ENCODE measurements around the gene TNFRSF4.
"Not testable (repeated sequence)": the region's sequence is repeated elsewhere in the genome, so short reads cannot be mapped to it uniquely, and the experiment has no call there.

Gene TNFRSF4

DNA sequence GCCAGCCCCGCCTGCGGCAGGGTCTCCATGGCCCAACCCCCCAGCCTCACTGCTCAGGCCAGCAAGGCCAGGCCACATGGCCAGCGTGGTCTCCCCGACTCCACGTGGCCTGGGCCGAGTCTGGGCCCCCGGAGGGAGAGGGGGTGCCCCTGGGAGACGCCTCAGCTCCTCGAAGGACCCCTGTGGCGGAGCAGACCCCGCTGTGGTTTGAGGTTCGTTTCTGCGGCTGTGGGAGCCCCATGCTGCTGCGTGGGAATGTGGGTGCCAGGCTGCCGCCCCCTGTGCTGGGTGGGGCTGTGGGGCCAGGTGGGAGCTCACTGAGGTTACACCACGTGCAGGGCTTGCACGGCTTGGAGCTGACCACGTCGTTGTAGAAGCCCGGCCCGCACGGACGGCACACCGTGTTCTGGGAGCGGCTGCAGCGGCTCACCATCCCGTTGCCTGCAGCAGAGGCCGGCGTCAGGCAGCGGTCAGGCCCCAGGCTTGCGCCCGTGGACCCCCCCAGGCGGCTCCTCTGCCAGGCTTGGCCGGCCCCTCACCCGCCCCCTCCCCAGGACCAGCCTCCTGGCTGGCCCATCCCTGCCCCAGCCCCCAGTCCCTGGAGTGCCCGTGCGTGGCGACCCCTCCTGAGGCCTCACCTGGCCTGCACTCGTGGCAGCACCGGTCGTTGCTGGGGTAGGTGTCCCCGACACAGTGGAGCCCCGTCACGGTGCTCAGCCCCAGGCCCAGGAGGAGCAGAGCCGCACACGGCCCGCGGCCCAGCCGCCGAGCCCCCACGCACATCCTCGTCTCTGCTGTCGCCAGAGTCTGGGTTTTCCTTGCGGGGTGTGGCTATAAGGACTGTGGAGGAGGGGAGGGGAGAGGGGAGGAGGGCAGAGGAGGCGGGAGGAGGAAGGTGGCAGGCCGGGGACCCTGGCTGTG lies at the start of gene TNFRSF4:
TNFRSF4 (minus strand) TSS at position 809 of the 921 bp plus-strand sequence; CDS start at position 783, 26 bp downstream.
- DNase-seq: peak; percentile 63 to 69

DNA sequence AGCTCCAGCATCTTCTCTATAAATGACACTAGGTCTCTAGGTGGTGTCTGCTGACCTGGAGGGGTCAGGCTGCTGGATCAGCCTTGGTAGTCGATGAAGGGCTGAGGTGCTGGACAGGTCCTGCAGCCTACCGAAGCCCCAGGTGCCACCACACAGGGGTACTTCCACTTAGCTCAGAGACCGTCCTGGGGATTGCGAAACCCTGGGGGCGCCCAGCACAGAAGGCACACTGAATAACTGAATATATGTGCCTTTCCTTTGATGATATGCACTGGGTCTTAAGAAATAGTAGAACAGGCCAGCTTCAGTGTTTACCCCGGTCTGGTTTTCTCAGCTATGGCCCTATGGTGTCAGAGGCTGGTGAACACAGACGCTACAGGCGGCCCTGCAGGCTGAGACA lies 48.8 kb upstream of the TNFRSF4 start:
- DNase-seq: no peak

DNA sequence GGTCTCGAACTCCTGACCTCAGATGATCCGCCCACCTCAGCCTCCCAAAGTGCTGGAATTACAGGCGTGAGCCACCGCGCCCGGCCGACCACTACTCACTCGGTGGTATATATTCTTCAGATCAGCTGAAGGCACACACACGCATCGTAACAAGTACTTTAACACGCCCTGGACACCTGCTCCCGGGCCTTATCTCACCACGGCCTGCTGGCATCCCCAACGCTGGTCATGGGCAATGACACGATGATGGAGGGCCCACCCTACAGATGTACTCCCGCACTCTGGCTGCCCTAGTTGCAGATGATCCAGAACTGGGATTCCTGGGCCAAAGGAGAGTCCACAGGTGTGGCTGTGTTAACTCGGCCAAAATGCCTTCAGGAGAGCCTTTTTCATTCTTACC lies 48.1 kb upstream of the TNFRSF4 start:
- DNase-seq: no peak

DNA sequence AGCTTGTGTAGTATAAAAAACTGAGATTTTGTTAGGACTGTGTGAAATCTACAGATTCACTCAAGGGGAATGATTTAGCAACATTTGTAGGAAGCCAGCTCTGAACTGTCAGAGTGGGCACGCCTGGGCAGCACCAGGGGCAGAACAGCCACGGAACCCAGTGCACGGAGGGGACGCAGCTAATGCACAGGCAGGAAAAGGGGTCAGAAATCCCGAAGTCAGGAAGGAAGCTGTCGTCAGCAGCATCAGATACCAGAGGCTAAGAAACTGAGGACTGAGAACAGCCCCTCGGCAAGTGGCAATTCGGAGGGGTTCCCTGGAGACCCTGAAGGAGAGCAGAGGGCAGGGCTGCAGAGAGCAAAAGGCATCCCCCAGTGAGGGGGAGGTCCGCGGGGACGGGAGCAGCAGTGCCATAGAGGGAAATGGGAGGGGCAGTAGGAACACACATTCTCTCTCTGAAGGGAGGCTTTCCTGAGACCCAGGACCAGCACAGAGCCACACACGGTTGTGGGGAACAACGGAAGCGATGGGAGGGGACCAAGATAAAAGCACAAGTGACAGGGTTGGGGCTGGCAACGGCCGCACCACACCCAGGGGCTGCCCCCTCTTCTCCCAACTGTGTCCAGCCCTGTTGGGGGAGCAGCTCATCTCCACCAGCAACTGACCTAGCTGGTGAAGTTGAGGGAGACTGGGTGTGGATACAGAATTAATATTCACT lies 47.0 kb upstream of the TNFRSF4 start:
- no peak for DNase-seq

DNA sequence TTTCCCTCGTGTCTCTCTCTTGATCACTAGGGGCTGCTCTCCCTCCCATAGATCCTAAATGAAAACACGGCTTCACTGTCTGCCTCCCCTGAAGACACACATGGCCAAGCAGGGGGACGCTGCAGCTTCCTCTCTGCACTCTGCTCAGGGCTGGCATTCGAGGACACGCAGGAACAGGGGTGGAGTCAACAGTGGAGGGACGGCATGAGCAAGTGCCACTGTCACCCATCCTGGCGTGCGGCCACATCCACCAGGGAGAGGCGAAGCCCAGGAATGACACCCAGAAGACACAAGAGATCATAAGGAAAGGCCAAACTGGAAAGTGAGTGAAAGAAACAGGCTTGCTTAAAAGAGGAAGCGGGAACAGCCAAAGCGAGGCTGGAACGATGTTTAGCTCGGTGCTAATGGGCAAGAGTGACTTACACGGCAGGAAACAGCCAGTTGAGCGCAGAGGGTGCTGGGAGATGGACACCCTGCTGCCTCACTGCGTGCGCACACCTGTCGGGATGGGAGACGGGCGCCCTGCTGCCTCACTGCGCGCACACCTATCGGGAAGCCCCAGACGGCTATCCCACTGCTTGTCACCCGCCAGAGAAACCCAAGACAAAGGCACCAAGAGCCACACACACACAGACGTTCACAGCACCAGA lies 46.1 kb upstream of the TNFRSF4 start:
- no peak for DNase-seq

DNA sequence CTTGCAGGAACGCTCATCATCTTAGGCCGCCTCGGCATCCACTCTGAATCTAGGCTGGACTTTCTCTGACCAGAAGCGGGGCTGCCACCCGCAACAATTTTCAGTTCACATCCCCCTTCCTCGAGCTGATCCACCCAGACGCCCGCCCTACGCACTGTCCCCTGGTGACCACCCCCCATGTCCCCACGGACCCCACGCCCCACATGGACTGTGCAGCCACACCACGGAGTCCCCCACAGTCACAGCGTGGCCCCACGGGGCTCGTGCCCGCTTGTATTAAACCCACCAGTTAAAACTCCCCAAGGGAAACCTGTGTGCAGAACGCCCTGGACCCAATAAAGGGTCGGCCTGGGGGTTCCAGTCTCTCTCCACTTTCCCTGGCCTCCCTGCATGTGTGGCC lies 45.6 kb upstream of the TNFRSF4 start:
- no peak for DNase-seq

DNA sequence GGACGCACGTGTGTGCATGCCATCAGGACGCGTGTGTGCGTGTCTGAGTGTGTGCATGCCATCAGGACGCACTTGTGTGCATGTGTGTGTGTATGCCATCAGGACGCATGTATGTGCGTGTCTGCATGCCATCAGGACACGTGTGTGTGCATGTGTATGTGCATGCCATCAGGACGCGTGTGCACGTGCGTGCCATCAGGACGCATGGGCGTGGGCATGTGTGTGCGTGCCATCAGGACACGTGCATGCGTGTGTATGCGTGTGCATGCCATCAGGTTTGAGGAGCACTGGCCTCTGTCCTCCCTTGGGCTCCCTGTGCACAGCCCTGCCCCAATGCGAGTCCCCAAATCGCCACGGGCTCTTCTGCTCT lies 45.2 kb upstream of the TNFRSF4 start:
- no peak for DNase-seq

DNA sequence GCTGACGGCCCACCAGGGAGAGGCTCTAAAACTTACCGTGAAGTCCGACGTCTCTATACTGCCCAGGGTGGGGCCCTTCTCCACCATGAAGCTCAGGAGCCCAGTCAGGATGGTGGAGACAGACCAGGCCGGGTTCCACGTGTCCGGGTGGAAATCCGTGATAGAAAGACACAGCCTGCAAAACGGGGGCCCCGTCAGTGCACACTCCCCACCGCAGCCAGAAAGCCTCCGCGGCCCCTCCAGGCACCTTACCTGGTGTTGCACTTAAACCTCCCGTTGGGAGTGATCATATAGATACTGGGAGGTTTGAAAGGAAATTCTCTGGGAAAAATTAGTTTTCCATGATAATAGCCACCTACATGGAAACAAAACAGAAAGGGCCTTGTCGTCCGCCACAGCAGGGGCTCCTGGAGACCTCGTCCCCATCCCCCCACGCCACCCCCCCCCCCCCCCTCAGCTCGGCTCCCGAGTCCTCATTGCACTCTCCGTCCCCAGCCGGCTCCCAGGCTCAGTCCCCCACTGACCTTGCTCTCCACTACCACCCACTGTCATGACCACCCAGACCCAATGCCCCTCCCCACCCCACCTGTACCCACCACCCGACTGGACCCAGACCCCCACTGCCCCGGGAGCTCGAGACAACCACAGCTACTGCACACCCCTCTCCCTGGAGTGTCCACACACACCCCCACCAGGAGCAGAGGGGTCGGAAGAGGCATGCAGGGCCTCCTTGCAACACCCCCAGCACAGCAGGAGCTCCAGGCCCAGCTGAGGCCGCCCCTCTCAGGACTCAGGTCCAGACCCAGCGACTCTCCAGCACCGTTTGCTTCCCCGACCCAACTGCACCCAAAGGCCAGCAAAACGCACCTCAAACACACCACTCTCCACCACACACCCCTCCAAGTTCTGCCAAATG lies 43.3 kb upstream of the TNFRSF4 start:
- DNase-seq: no peak

DNA sequence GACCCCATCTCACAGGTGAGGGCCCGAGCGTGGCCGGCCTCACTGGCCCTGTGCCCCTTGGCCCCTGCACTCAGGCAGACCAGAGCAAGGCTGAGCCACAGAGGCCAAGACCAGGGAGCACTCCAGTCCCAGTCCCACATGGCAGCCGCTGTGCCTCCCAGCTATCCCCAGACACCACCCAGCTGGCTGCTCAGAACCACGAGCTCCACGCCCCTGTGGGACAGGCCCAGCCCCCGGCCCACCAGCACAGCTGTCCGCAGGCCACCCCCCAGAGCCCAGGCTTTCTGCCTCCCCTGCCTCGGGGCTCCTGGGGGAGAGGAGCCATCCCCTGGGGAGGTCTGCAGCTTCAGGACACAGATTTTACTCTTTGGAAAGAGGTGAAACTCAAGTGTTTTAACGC lies 41.7 kb upstream of the TNFRSF4 start:
- no peak for DNase-seq

DNA sequence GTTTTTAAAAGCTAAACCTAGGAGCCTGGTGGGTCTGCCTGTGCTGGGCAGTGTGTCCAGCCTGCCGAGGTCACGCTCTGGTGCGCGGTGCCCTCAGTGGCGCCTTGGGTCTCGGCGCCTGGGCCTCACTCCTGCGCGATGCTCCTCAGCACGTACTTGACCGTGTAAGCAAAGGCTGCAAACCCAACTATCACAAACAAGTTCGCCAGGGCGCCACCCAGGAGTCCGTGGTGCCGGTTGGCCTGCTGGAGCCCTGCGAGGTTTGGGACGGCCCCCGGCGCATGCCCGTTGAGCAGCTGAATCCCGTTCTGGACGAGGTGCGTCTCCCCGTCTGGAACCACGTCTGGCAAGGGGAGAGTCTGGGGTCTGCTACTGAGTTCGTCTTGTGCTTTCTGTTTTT lies 41.1 kb upstream of the TNFRSF4 start:
- DNase-seq: no peak

DNA sequence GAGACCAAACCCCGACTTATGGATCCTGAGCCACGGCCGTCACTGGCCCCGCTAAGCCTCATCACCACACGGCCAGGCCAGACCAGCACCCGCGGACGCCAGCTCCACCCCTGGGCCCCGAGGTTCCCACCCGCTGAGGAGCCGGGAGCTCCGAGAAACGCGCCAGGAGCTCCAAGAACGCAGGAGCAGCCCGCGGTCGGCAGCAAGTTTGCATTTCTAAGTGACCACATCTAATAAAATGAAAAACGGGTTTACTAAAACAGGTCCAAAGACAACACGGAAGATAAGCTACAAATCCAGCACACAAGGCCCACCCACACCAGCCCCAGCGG lies 40.7 kb upstream of the TNFRSF4 start:
- no peak for DNase-seq

DNA sequence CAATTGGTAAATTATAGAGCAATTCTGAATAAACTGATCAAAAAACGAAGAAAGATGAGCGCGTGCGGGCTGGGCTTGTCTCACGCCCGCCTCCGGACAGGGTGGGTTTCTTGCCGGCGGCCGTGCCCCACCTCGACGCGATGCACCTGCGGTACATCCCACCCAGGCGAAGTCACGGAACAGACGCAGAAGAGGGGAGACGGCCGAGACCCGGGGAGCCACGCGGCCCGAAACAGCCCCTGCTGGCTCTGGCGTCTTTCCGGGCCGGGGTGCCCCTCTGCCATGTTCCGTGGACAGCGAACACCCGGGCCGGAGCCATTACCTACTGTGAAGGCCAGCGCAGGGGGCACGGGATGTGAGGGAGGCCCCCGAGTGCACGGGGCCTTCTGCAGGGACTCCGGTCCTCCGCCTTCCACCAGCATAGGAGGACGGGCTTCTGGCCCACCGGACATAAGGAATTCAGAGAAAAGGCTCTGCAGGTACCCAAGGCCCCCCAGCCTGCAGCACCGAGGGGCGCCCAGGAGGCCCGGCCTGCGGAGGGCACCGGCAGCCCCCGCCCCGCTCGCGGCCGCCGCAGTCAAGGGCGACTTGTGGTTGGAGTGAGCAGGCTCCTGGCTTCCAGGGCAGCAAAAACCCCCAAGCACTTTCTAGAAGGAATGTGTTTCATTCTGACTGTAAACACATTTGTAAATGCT lies 40.2 kb upstream of the TNFRSF4 start:
- no peak for DNase-seq

DNA sequence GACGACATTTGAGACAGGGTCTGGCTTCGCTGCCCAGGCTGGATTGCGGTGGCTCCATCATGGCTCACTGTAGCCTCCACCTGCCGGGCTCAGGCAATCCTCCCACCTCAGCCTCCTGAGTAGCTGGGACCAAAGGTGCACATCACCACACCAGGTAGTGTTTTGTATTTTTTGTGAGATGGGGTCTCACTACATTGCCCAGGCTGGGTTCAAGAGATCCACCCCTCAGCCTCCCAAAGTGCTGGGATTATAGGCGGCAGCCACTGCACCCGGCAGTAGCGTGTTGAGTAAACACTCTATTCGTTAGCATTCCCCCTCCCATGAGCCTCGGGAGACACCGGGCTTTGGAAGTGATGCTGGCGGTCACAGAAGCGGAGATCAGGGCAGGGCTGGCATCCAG lies 39.4 kb upstream of the TNFRSF4 start:
- DNase-seq: no peak

DNA sequence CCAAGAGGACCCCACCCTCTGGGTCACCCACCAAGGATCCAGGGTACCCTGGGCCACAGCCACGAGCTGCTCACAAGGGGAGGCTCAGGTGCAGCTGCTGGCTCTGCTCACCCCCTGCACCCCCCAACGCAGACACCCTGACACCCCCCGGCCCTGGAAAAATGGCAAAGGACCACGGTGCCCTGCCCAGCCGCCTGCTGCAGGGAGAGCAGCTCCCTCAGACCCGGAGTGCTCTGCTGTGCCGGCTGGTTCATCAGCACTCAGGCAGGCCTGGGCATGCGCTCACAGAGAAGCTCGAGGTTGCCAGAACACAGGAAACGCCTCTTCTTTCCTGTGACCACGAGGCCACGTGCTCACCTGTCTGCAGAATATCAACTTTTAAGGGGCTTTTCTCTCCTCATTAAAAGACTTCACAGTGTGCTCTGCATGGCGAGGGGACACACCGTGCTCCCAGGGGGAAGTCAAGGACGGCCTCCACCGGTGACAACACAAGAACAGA lies 36.9 kb upstream of the TNFRSF4 start:
- peak; percentile 61 to 64 for DNase-seq

DNA sequence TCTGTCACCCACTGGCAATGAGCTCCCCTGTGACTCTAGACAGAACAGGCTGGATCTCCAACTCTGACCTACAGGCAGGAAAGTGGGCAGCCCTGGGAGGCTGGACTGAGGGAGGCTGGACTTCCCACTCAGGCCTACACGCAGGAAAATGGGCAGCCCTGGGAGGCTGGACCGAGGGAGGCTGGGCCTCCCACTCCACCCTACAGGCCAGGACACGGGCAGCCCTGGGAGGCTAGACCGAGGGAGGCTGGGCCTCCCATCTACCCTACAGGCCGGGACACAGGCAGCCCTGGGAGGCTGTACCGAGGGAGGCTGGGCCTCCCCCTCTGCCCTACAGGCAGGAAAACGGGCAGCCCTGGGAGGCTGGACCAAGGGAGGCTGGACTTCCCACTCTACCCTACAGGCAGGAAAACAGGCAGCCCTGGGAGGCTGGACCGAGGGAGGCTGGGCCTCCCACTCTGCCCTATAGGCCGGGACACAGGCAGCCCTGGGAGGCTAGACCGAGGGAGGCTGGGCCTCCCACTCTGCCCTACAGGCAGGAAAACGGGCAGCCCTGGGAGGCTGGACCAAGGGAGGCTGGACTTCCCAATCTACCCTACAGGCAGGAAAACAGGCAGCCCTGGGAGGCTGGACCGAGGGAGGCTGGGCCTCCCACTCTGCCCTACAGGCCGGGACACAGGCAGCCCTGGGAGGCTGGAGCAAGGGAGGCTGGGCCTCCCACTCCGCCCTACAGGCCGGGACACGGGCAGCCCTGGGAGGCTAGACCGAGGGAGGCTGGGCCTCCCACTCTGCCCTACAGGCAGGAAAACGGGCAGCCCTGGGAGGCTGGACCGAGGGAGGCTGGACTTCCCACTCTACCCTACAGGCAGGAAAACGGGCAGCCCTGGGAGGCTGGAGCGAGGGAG lies 34.3 kb upstream of the TNFRSF4 start:
- not testable (repeated sequence) for DNase-seq

DNA sequence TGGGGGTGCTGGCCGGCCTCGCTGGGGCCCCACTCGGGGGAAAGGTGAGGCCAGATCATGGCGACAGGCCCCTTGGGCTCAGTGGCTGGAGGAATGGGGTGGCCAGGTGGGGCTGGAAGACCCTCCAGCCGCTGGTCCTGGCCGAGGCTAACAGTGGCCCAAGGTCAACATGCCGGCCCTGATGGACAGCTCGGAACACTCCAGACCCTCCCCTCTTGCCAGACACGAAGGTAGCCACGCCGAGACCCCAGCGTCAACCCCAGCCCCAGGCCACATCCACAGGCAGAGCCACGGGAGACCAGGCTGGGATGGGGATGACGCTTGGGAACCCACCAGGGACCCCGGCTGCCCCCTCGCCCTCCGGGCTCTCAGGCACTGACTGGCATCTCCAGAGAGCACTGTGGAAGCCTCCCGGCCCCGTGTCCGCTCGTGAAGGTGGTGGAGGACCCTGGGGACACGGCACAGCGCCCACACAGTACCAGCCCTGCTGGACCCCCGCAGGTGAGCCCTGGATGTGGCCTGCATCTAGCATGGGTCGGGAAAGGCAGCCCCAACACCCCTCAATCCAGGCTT lies 33.5 kb upstream of the TNFRSF4 start:
- DNase-seq: no peak

DNA sequence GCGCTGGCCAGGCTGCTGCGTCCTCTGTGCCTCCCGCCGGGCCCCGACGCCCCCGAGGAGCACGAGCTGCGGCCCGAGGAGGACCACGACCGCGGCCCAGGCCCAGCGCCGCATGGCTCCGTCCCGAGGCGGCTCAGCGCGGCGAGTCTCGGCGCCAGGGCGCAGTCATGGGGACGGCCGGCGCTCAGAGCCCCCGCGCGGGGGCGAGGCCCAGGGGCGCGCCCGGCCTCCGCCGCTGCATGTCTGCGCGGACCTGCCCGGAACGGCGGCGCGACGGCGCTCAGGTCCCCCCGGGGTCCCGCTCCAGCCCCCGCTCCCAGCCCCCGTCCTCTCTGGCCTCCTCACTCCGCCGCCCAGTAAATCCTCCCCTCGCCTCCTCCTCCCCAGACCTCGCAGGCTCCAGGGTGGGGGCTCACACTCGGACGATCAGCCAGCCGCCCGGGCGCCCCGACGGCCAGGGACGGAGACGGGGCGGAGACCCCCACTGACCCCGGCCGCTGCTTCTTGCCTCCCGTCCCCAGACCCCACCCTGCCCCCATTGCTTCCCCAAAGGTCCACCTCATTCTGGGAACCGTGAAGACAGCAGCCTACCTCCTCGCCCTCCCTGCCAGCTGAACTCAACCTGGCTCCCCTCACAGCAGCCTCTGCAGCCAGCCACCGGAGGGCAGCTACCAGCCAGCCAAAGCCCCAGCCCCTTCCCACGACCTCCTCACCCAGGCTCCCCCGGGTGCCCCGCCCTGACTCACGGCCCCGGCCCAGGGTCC lies 32.8 kb upstream of the TNFRSF4 start, which contains the start of gene C1QTNF12:
C1QTNF12 (minus strand) TSS at position 146 of the 764 bp plus-strand sequence; CDS start at position 114, 32 bp downstream.
- DNase-seq: no peak

DNA sequence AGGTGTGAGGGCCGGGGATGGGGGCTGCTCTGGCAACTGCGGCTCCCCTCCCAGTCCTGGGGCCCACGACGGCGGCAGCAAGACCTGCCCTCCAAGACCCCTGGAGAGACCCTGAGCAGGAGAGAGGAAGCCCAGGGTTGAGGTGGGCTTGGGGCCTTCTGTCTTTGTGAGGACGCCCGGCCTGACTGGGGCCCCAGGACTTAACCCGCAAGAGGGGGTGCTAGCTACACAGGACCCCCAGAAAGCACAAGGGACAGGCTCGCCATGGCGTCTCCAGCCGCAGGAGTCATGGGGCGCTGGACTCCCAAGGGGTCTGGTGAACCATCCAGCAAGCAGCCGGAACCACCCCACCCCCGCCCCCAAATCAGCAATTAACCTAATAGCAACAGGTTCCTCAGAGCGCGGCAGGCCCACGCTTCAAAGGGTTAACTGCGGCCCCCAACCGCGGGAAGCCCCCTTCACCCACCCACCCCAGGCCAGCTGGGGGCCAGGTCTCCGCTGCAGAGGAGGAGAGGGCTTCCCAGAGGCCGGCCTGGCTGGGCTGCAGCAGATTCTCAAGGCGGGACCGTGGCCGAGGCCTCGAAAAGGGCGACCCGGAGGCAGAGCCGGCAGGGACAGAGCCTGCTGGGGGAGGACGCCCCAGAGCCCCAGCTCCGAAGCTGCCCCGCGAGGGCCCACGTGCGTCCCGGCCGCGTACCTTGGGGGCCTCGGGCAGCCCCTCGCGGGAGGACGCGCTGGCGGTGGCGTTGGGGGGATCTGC lies 32.0 kb upstream of the TNFRSF4 start:
- no peak for DNase-seq

Measured in stimulated activated CD4-positive, alpha-beta T cell treated with anti-CD3 and anti-CD28 coated beads, Interleukin-2, amount 100 ng/mL, for 24 hours (primary cell).